Measurements from ENCODE around the gene SLC29A1. TPM values are rescaled to one million over a fixed set of nuclear protein-coding genes. Genes with fewer than 3 reads are reported as not detected.
A peak's percentile ranks its signal among the peaks of the same experiment; 100 is the strongest.

SLC29A1 gene
- total RNA-seq, 4 donors from 2014 or later: 39.7 to 83.3 (median 55.8) TPM

- Histone ChIP-seq H3K27me3 (peaks cover 6% of the 10 kb centered on the region), H3K36me3 (no peaks in the 10 kb centered on the region), H3K4me1 (peaks cover 0 to 8% of the 10 kb centered on the region in 2 donors), H3K27ac (no peak overlapping the region), H3K9me3 (no peaks in the 10 kb centered on the region), H3K4me3 (replicated peaks in 1 of 3) (peak overlapping the region in 1 of 3 donors; percentile 27)
- no peak for TF ChIP-seq CTCF (IDR thresholded peaks at IDR 0.05)
- no peak for TF ChIP-seq POLR2A (IDR thresholded peaks at IDR 0.05)
- intact Hi-C loops (cut with DNase I): no loop called here
- WGBS, 2 donors: 8 to 17% methylated on average over 9 to 11 of the region's 90 CpGs
- DNase-seq: no peak
Observed at GRCh38 chr6:44270526-44271405, 47.4 kb downstream of the SLC29A1 start.

GRCh38 chr6:44271406-44271723, 48.0 kb downstream of the SLC29A1 start:
- Histone ChIP-seq H3K36me3 (no peaks in the 10 kb centered on the region), H3K9me3 (no peaks in the 10 kb centered on the region), H3K27me3 (peaks cover 10% of the 10 kb centered on the region), H3K4me1 (peaks cover 0 to 14% of the 10 kb centered on the region in 2 donors), H3K4me3 (replicated peaks in 1 of 3) (no peak overlapping the region), H3K27ac (no peak overlapping the region)
- WGBS, 2 donors: 82 to 85% methylated on average over 6 of the region's 6 CpGs
- intact Hi-C loops (cut with DNase I): no loop called here
- DNase-seq: no peak
- no peak for TF ChIP-seq CTCF (IDR thresholded peaks at IDR 0.05)
- TF ChIP-seq POLR2A (IDR thresholded peaks at IDR 0.05): no peak

GRCh38 chr6:44271914-44272313, 48.5 kb downstream of the SLC29A1 start:
- no peak overlapping the region for H3K4me3 ChIP-seq (replicated peaks in 1 of 3)
- no peak for DNase-seq
- peaks cover 10% of the 10 kb centered on the region for H3K27me3 ChIP-seq
- H3K27ac ChIP-seq: no peak overlapping the region
- no peaks in the 10 kb centered on the region for H3K36me3 ChIP-seq
- no peaks in the 10 kb centered on the region for H3K9me3 ChIP-seq
- intact Hi-C loops (cut with DNase I): no loop called here
- WGBS, 2 donors: 72 to 75% methylated on average over 3 of the region's 3 CpGs
- TF ChIP-seq CTCF (IDR thresholded peaks at IDR 0.05): no peak
- TF ChIP-seq POLR2A (IDR thresholded peaks at IDR 0.05): no peak
- peaks cover 0 to 15% of the 10 kb centered on the region in 2 donors for H3K4me1 ChIP-seq

GRCh38 chr6:44272529-44272928, 49.1 kb downstream of the SLC29A1 start:
- Histone ChIP-seq H3K4me3 (replicated peaks in 1 of 3) (no peak overlapping the region), H3K4me1 (peaks cover 0 to 15% of the 10 kb centered on the region in 2 donors), H3K9me3 (no peaks in the 10 kb centered on the region), H3K27ac (no peak overlapping the region), H3K27me3 (peaks cover 10% of the 10 kb centered on the region), H3K36me3 (no peaks in the 10 kb centered on the region)
- 82 to 91% methylated on average over 3 of the region's 3 CpGs for WGBS, 2 donors
- DNase-seq: no peak
- intact Hi-C loops (cut with DNase I): no loop called here
- no peak for TF ChIP-seq POLR2A (IDR thresholded peaks at IDR 0.05)
- TF ChIP-seq CTCF (IDR thresholded peaks at IDR 0.05): no peak

GRCh38 chr6:44272999-44273566, 49.7 kb downstream of the SLC29A1 start:
- peaks cover 0 to 15% of the 10 kb centered on the region in 2 donors for H3K4me1 ChIP-seq
- H3K4me3 ChIP-seq (replicated peaks in 1 of 3): no peak overlapping the region
- intact Hi-C loops (cut with DNase I): no loop called here
- H3K27ac ChIP-seq: no peak overlapping the region
- TF ChIP-seq POLR2A (IDR thresholded peaks at IDR 0.05) (no peak), CTCF (IDR thresholded peaks at IDR 0.05) (no peak)
- H3K9me3 ChIP-seq: no peaks in the 10 kb centered on the region
- 84 to 91% methylated on average over 21 to 23 of the region's 23 CpGs for WGBS, 2 donors
- peaks cover 10% of the 10 kb centered on the region for H3K27me3 ChIP-seq
- DNase-seq: no peak
- H3K36me3 ChIP-seq: no peaks in the 10 kb centered on the region
